ENCODE results near the gene PDGFRB.

DNA sequence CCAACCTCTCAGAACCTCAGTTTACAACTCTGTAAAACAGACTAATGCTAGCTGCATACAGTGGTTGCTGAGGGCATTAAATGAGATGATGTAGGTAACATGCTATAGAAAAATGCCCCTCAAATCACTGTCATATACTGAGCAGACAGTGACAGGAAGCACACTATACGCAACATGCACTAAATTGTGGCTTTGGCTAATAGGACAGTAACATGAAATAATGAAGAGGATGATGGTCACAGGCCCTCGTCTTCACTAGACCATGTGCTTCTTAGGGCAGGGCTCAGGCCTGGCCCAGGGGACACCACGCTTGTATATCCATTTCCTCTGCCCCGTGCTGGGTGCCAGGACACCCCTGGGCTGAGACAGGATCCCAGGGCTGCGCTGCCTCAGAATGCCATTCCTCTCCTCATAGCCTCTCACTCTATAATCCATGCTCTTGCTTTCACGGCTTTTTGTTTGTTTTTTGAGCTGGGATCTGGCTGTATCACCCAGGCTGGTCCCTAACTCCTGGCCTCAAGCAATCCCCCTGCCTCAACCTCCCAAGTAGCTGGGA lies 88.2 kb downstream of the PDGFRB start:
- TF ChIP-seq CTCF (IDR thresholded peaks at IDR 0.05), result no peak
- TF ChIP-seq POLR2A (IDR thresholded peaks at IDR 0.05), result no peak

Measured in right lobe of liver (tissue), 4 donors.